ENCODE data around the gene TGFBR2. TPM values are rescaled to one million over a fixed set of nuclear protein-coding genes. Genes with fewer than 3 reads are reported as not detected.

Gene TGFBR2
- polyA plus RNA-seq, 1 donor (not counting 4 experiments of a cell fraction or from before 2014, with no cell fraction given) = 303 TPM

DNA sequence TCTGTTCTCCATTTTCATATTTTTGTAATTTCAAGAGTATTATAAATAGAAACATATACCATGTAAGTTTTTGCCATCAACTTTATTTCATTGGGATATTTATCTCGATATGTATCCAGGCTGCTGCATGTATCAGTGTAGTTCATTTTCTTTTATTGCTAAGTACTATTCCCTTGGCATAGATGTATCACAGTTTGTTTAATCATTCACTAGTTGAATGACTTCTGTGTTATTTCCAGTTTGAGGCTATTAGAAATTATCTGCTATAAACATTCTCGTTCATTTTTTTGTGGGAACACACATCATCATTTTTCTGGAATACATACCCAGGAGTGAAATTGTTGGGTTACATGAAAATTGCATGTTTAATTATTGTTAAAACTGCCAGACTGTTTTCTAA lies 18.5 kb upstream of the TGFBR2 start:
- H3K9ac ChIP-seq (ENCODE audit: control insufficient read depth, extremely low read depth, insufficient read depth, low read length) = no peak overlapping the region
- no peaks in the 10 kb centered on the region for H3K4me1 ChIP-seq (ENCODE audit: control insufficient read depth, extremely low read depth, insufficient read depth, low read length)
- no peaks in the 10 kb centered on the region for H3K27me3 ChIP-seq (ENCODE audit: control insufficient read depth, extremely low read depth, insufficient read depth, low read length)
- no peak overlapping the region for H3K27ac ChIP-seq (ENCODE audit: control insufficient read depth, insufficient read depth, low read length)
- H3K9me1 ChIP-seq (ENCODE audit: control insufficient read depth, extremely low read depth, insufficient read depth, low read length) = no peaks in the 10 kb centered on the region
- H3K9me3 ChIP-seq (ENCODE audit: control insufficient read depth, low read depth, low read length) = no peaks in the 10 kb centered on the region
- H3K4me3 ChIP-seq (ENCODE audit: control insufficient read depth in 2 of 3, extremely low read depth in 1 of 3, insufficient read depth in 2 of 3, low read depth in 1 of 3, low read length in 3 of 3) = no peak overlapping the region
- DNase-seq (ENCODE audit: low read depth, low spot score) (no peak), FAIRE-seq (no peak)
- dilution Hi-C loops (cut with MboI; ENCODE audit: extremely low pct_ligation_motif_present, low sequenced_read_pairs) = no loop called here
- H2AFZ ChIP-seq (ENCODE audit: control insufficient read depth, low read length) = no peak overlapping the region
- TF ChIP-seq EZH2 (IDR thresholded peaks at IDR 0.05; ENCODE audit: low read length) = no peak
- TF ChIP-seq, protein P1, sequence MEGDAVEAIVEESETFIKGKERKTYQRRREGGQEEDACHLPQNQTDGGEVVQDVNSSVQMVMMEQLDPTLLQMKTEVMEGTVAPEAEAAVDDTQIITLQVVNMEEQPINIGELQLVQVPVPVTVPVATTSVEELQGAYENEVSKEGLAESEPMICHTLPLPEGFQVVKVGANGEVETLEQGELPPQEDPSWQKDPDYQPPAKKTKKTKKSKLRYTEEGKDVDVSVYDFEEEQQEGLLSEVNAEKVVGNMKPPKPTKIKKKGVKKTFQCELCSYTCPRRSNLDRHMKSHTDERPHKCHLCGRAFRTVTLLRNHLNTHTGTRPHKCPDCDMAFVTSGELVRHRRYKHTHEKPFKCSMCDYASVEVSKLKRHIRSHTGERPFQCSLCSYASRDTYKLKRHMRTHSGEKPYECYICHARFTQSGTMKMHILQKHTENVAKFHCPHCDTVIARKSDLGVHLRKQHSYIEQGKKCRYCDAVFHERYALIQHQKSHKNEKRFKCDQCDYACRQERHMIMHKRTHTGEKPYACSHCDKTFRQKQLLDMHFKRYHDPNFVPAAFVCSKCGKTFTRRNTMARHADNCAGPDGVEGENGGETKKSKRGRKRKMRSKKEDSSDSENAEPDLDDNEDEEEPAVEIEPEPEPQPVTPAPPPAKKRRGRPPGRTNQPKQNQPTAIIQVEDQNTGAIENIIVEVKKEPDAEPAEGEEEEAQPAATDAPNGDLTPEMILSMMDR (optimal IDR thresholded peaks at IDR 0.05 in 1 of 3, IDR thresholded peaks at IDR 0.05 in 1 of 3, conservative IDR thresholded peaks at IDR 0.05 in 1 of 3; ENCODE audit: extremely low read depth in 1 of 3, insufficient read depth in 2 of 3, low read length in 3 of 3) = no peak
- H3K36me3 ChIP-seq (ENCODE audit: control insufficient read depth in 2 of 2, extremely low read depth in 1 of 2, insufficient read depth in 2 of 2, low read length in 2 of 2) = no peaks in the 10 kb centered on the region
- H3K4me2 ChIP-seq (ENCODE audit: control insufficient read depth, extremely low read depth, insufficient read depth, low read depth, low read length) = no peak overlapping the region
- no peaks in the 10 kb centered on the region for H3K79me2 ChIP-seq (ENCODE audit: control insufficient read depth, insufficient read depth, low read length)
- H4K20me1 ChIP-seq (ENCODE audit: control insufficient read depth, extremely low read depth, insufficient read depth, low read length) = no peaks in the 10 kb centered on the region

DNA sequence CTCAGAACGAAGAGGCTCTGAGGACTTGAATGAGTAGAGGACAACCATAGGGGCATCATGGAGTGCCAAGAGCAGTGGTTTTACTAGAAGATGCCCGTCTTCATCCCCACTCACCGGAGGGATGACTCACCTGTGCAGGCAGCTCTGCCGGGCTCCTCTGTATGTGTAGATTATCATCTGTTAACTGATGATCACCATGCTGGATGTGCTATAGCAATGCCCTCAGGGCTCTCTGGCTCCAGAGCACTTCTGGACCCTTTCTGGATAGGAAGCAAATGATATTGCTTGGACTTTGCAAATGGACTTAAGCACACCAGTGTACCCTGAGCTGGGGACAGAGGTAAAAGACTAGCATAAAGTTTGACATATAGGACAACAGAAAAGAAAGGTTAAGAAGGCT lies 10.2 kb upstream of the TGFBR2 start:
- no peak overlapping the region for H3K9ac ChIP-seq (ENCODE audit: control insufficient read depth, extremely low read depth, insufficient read depth, low read length)
- no peaks in the 10 kb centered on the region for H3K36me3 ChIP-seq (ENCODE audit: control insufficient read depth in 2 of 2, extremely low read depth in 1 of 2, insufficient read depth in 2 of 2, low read length in 2 of 2)
- H3K4me1 ChIP-seq (ENCODE audit: control insufficient read depth, extremely low read depth, insufficient read depth, low read length) = peaks cover 31% of the 10 kb centered on the region
- peak overlapping the region; percentile 63 for H2AFZ ChIP-seq (ENCODE audit: control insufficient read depth, low read length)
- H4K20me1 ChIP-seq (ENCODE audit: control insufficient read depth, extremely low read depth, insufficient read depth, low read length) = no peaks in the 10 kb centered on the region
- H3K4me3 ChIP-seq (ENCODE audit: control insufficient read depth in 2 of 3, extremely low read depth in 1 of 3, insufficient read depth in 2 of 3, low read depth in 1 of 3, low read length in 3 of 3) = no peak overlapping the region
- H3K27me3 ChIP-seq (ENCODE audit: control insufficient read depth, extremely low read depth, insufficient read depth, low read length) = no peaks in the 10 kb centered on the region
- peak overlapping the region; percentile 27 for H3K4me2 ChIP-seq (ENCODE audit: control insufficient read depth, extremely low read depth, insufficient read depth, low read depth, low read length)
- no peaks in the 10 kb centered on the region for H3K9me3 ChIP-seq (ENCODE audit: control insufficient read depth, low read depth, low read length)
- TF ChIP-seq, protein P1 (optimal IDR thresholded peaks at IDR 0.05 in 1 of 3, IDR thresholded peaks at IDR 0.05 in 1 of 3, conservative IDR thresholded peaks at IDR 0.05 in 1 of 3; ENCODE audit: extremely low read depth in 1 of 3, insufficient read depth in 2 of 3, low read length in 3 of 3) = no peak
- no peak for TF ChIP-seq EZH2 (IDR thresholded peaks at IDR 0.05; ENCODE audit: low read length)
- H3K27ac ChIP-seq (ENCODE audit: control insufficient read depth, insufficient read depth, low read length) = peak overlapping the region; percentile 85
- FAIRE-seq = peak; percentile 95
- no peaks in the 10 kb centered on the region for H3K79me2 ChIP-seq (ENCODE audit: control insufficient read depth, insufficient read depth, low read length)
- dilution Hi-C loops (cut with MboI; ENCODE audit: extremely low pct_ligation_motif_present, low sequenced_read_pairs) = no loop called here
- H3K9me1 ChIP-seq (ENCODE audit: control insufficient read depth, extremely low read depth, insufficient read depth, low read length) = no peaks in the 10 kb centered on the region
- DNase-seq (ENCODE audit: low read depth, low spot score) = peak; percentile 76

Data from keratinocyte (primary cell).